ENCODE measurements around the gene IDI2. TPM values are rescaled to one million over a fixed set of nuclear protein-coding genes. Genes with fewer than 3 reads are reported as not detected.
"Not testable (repeated sequence)": the region's sequence is repeated elsewhere in the genome, so short reads cannot be mapped to it uniquely, and the experiment has no call there.

The IDI2 gene
- total RNA-seq, 1 experiment from 2014 or later, result not detected

DNA sequence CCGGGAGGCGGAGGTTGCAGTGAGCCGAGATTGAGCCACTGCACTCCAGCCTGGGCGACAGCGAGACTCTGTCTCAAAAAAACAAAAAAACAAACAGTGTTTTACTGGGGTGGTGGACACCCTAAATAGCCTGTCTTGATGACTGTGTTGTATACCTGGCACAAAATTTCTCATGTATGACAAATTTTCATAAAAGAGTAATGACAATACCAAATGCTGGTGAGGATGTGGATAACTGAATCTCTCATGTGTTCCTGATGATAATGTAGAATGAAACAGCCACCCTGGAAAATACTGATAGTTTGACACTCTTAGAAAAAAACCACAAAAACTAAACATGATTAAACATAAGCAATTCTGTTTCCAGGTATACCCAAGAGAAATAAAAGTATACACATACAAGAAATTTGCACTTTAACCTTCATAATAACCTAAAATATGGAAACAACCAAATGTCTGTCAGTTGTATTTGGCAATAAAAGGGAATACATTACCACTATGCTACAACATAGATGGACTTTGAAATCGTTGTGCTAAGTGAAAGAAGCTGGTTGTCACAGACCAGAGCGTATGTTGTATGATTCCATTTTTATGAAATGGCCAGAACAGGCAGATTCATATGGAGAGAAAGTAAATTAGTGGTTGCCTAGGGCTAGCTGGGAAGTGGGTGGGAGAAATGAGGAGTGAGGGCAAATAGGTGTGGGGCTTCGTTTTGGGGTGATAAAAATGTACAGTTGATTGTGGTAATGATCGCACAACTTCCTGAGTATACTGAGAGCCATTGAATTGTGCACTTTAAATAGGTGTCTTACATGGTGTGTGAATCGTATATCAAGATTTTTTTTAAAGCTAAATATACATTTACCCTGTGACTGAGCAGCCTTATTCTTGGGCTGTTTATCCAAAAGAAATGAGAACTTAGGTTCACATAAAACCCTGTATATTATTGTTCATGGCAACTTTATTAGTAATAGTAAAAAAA, 43.0 kb upstream of the IDI2 start:
- POLR2A ChIA-PET, result interaction anchor here (0.8 to 1.9 kb wide), 5 partner anchors 9 to 82 kb away, joined by 3 to 12 read pairs (median 6); partner anchors contain the start of genes GTPBP4 and IDI1
- Mint-ChIP-seq H3K4me1 (ENCODE audit: insufficient read depth, unreplicated experiment) (peaks cover 18% of the 10 kb centered on the region), H3K4me3 (ENCODE audit: unreplicated experiment) (no peak overlapping the region), H3K9me3 (ENCODE audit: unreplicated experiment) (no peaks in the 10 kb centered on the region), H3K27me3 (ENCODE audit: insufficient read depth, unreplicated experiment) (no peaks in the 10 kb centered on the region), H3K36me3 (ENCODE audit: insufficient read depth, unreplicated experiment) (peaks cover 45% of the 10 kb centered on the region), H3K27ac (ENCODE audit: low read depth, unreplicated experiment) (no peak overlapping the region)
- TF ChIP-seq, protein P1, sequence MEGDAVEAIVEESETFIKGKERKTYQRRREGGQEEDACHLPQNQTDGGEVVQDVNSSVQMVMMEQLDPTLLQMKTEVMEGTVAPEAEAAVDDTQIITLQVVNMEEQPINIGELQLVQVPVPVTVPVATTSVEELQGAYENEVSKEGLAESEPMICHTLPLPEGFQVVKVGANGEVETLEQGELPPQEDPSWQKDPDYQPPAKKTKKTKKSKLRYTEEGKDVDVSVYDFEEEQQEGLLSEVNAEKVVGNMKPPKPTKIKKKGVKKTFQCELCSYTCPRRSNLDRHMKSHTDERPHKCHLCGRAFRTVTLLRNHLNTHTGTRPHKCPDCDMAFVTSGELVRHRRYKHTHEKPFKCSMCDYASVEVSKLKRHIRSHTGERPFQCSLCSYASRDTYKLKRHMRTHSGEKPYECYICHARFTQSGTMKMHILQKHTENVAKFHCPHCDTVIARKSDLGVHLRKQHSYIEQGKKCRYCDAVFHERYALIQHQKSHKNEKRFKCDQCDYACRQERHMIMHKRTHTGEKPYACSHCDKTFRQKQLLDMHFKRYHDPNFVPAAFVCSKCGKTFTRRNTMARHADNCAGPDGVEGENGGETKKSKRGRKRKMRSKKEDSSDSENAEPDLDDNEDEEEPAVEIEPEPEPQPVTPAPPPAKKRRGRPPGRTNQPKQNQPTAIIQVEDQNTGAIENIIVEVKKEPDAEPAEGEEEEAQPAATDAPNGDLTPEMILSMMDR (IDR thresholded peaks at IDR 0.05; ENCODE audit: unreplicated experiment), result no peak
- BruUV-seq (replicated peaks), result no TSS peak
- DNase-seq (ENCODE audit: unreplicated experiment), result no peak
- intact Hi-C loops (cut with micrococcal nuclease), result no loop called here
- CTCF ChIA-PET, result interaction anchor here (0.6 kb wide), 2 partner anchors 21 to 1928 kb away, joined by 3 to 5 read pairs; no protein-coding TSS in a partner anchor

DNA sequence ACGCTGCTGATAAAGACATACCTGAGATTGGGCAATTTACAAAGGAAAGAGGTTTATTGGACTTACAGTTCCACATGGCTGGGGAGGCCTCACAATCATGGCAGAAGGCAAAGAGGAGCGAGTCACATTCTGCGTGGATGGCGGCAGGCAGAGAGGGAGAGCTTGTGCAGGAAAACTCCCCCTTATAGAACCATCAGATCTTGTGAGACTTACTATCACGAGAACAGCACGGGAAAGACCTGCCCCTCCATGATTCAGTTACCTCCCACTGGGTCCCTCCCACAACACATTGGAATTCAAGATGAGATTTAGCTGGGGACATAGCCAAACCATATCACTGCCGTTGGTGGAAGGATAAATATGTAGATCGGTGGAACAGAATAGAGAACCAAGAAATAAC, 41.1 kb upstream of the IDI2 start:
- H3K4me3 Mint-ChIP-seq (ENCODE audit: unreplicated experiment); H3K9me3 Mint-ChIP-seq (ENCODE audit: unreplicated experiment); intact Hi-C loops (cut with micrococcal nuclease); DNase-seq (ENCODE audit: unreplicated experiment); H3K27me3 Mint-ChIP-seq (ENCODE audit: insufficient read depth, unreplicated experiment); BruUV-seq (replicated peaks); H3K27ac Mint-ChIP-seq (ENCODE audit: low read depth, unreplicated experiment); CTCF ChIA-PET: not testable (repeated sequence)
- POLR2A ChIA-PET, result interaction anchor here (1.0 kb wide), 1 partner anchor 9 kb away, joined by 3 read pairs; no protein-coding TSS in a partner anchor
- Mint-ChIP-seq H3K36me3 (ENCODE audit: insufficient read depth, unreplicated experiment) (peaks cover 48% of the 10 kb centered on the region), H3K4me1 (ENCODE audit: insufficient read depth, unreplicated experiment) (peaks cover 23% of the 10 kb centered on the region)

DNA sequence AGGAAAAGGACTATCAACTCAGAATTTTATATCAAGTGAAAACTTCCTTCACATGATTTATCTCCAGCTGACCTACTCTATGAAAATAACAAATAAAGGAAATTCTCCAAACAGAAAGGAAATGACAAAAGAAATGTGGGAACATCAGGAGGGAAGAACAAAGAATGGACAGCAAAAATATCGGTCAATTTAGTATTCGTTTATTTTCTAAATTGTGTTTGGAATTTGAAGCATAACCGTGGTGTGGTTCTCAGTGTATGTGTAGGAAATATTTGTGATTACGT, 39.2 kb upstream of the IDI2 start:
- Mint-ChIP-seq H3K27me3 (ENCODE audit: insufficient read depth, unreplicated experiment) (no peaks in the 10 kb centered on the region), H3K36me3 (ENCODE audit: insufficient read depth, unreplicated experiment) (peaks cover 47% of the 10 kb centered on the region), H3K27ac (ENCODE audit: low read depth, unreplicated experiment) (no peak overlapping the region), H3K9me3 (ENCODE audit: unreplicated experiment) (no peaks in the 10 kb centered on the region), H3K4me1 (ENCODE audit: insufficient read depth, unreplicated experiment) (peaks cover 23% of the 10 kb centered on the region), H3K4me3 (ENCODE audit: unreplicated experiment) (no peak overlapping the region)
- TF ChIP-seq, protein P1 (IDR thresholded peaks at IDR 0.05; ENCODE audit: unreplicated experiment), result no peak
- BruUV-seq (replicated peaks), result no TSS peak
- CTCF ChIA-PET, result interaction anchor here (0.9 to 1.1 kb wide), 2 partner anchors 9 to 10 kb away, joined by 3 to 7 read pairs; no protein-coding TSS in a partner anchor
- DNase-seq (ENCODE audit: unreplicated experiment), result no peak
- intact Hi-C loops (cut with micrococcal nuclease), result no loop called here
- POLR2A ChIA-PET, result interaction anchor here (0.6 to 1.3 kb wide), 2 partner anchors 9 to 17 kb away, joined by 4 to 6 read pairs; partner anchors contain the start of gene WDR37

DNA sequence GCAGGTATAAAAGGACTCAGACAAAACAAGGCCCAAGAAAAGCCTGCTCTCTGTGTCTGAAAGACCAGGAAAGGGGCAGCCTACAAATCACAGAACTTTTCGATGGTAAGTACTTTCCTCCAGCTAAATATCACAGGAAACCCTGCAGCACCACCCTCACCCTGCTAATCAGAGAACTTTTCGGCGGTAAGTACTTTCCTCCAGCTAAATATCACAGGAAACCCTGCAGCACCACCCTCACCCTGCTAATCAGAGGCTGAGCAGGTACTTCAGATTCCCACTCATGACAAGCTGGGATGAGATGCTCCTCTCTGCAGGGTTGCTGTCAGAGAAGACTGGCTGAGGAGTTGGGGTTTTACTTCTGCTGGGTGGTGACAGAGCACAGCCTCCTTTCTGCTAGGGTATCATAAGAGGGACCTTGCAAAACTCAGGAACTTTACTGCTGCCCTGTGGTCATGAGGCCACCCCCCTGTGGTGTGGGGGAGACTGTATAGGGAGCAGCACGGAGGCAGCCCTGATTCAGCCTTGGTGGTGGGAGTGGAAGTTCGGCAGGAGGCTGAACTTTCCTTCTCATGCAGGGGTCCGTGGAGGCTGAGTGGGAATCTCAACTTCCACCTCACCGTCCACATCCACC, 37.7 kb upstream of the IDI2 start:
- DNase-seq (ENCODE audit: unreplicated experiment), result no peak
- Mint-ChIP-seq H3K9me3 (ENCODE audit: unreplicated experiment) (no peaks in the 10 kb centered on the region), H3K36me3 (ENCODE audit: insufficient read depth, unreplicated experiment) (peaks cover 48% of the 10 kb centered on the region), H3K27ac (ENCODE audit: low read depth, unreplicated experiment) (no peak overlapping the region), H3K4me3 (ENCODE audit: unreplicated experiment) (no peak overlapping the region), H3K27me3 (ENCODE audit: insufficient read depth, unreplicated experiment) (no peaks in the 10 kb centered on the region), H3K4me1 (ENCODE audit: insufficient read depth, unreplicated experiment) (peaks cover 12% of the 10 kb centered on the region)
- BruUV-seq (replicated peaks), result no TSS peak
- POLR2A ChIA-PET, result interaction anchor here (5.0 kb wide), 1 partner anchor 14 kb away, joined by 61 read pairs; the partner anchor contains the start of gene IDI1
- TF ChIP-seq, protein P1 (IDR thresholded peaks at IDR 0.05; ENCODE audit: unreplicated experiment), result no peak
- CTCF ChIA-PET, result interaction anchor here (0.6 kb wide), 1 partner anchor 1535 kb away, joined by 3 read pairs; no protein-coding TSS in a partner anchor
- intact Hi-C loops (cut with micrococcal nuclease), result no loop called here

All from MCF 10A (cell line).